NCI-H1105 treated with DMSO at 0.1 percent for 48 hours (cell line): ENCODE data around the gene SPATA22.
"Not testable (repeated sequence)": the region's sequence is repeated elsewhere in the genome, so short reads cannot be mapped to it uniquely, and the experiment has no call there.

Experiments
- DNase-seq: peaks from one replicate; lab custom pipeline; 2025; lab: John Stamatoyannopoulos, UW

SPATA22 gene

GRCh38 chr17:3471599-3471998 is at the start of gene SPATA22:
SPATA22 (minus strand) TSS chr17:3471819; CDS start chr17:3469325, 2,494 bp downstream.
- DNase-seq: no peak

GRCh38 chr17:3519472-3519871 is 47.9 kb upstream of the SPATA22 start:
- DNase-seq: not testable (repeated sequence)

- DNase-seq: no peak
These were observed 43.3 kb upstream of the SPATA22 start for GRCh38 chr17:3514873-3515272.

- DNase-seq: not testable (repeated sequence)
These were observed 42.5 kb upstream of the SPATA22 start for GRCh38 chr17:3514167-3514566.

GRCh38 chr17:3513305-3514035 is 41.9 kb upstream of the SPATA22 start:
- no peak for DNase-seq

GRCh38 chr17:3512505-3513171 is 41.0 kb upstream of the SPATA22 start:
- DNase-seq: no peak

GRCh38 chr17:3511852-3512504 is 40.4 kb upstream of the SPATA22 start:
- DNase-seq: no peak

- no peak for DNase-seq
These were observed 38.5 kb upstream of the SPATA22 start for GRCh38 chr17:3510090-3510489.

GRCh38 chr17:3507869-3508268 is 36.2 kb upstream of the SPATA22 start:
- DNase-seq: no peak

GRCh38 chr17:3507071-3507470 is 35.5 kb upstream of the SPATA22 start:
- no peak for DNase-seq

- no peak for DNase-seq
These were observed 34.4 kb upstream of the SPATA22 start for GRCh38 chr17:3506054-3506453.

GRCh38 chr17:3505008-3505407 is 33.4 kb upstream of the SPATA22 start:
- no peak for DNase-seq

- DNase-seq: no peak
These were observed 31.7 kb upstream of the SPATA22 start for GRCh38 chr17:3503285-3503684.

- DNase-seq: no peak
These were observed 30.8 kb upstream of the SPATA22 start for GRCh38 chr17:3502466-3502865.

GRCh38 chr17:3501344-3501743 is 29.7 kb upstream of the SPATA22 start:
- no peak for DNase-seq

- no peak for DNase-seq
These were observed 25.5 kb upstream of the SPATA22 start for GRCh38 chr17:3497101-3497500.

- no peak for DNase-seq
These were observed 14.0 kb upstream of the SPATA22 start for GRCh38 chr17:3485481-3486068.

- no peak for DNase-seq
These were observed 11.2 kb upstream of the SPATA22 start for GRCh38 chr17:3482852-3483251.

- DNase-seq: no peak
These were observed 8.4 kb upstream of the SPATA22 start for GRCh38 chr17:3479988-3480387.

GRCh38 chr17:3475812-3476610 is 4.4 kb upstream of the SPATA22 start, which contains the start of gene ASPA:
ASPA (plus strand) TSS chr17:3475997; CDS start chr17:3476160, 163 bp downstream.
- DNase-seq: no peak

GRCh38 chr17:3475251-3475685 is 3.6 kb upstream of the SPATA22 start:
- DNase-seq: no peak

- no peak for DNase-seq
These were observed 2.6 kb upstream of the SPATA22 start for GRCh38 chr17:3474212-3474611.
